IPS DF 4.7 (cell line): ENCODE data around the gene THSD7A.
"Not testable (repeated sequence)": the region's sequence is repeated elsewhere in the genome, so short reads cannot be mapped to it uniquely, and the experiment has no call there.

ENCODE experiments used
- DNase-seq: peaks from one replicate; pipeline ENCODE4 v3.0.0-alpha.2; 2013; ENCODE audit warnings: low spot score; ENCODE audit errors: extremely low read depth

The THSD7A gene

GRCh38 chr7:11584406-11585031 lies 247.5 kb downstream of the THSD7A start:
- no peak for DNase-seq

GRCh38 chr7:11579141-11579540 lies 252.9 kb downstream of the THSD7A start:
- no peak for DNase-seq

DNA sequence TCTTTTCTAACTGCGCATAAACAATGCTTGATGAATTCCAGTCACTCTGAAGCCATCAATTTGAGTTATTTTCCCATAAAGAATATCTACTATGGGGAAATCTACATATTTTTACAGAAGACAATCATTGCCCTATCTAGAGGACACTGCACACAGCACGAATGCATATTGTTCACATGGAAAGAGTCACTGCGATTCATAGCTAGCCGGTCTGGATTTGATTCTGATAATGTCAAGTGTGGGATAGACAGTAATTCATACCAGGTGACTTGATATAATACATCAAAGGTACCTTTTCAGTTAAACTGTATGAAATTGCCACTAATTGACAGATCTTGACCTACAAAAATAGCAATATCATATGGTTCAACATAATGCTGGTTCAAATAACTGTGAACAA lies 255.7 kb downstream of the THSD7A start:
- DNase-seq: no peak

DNA sequence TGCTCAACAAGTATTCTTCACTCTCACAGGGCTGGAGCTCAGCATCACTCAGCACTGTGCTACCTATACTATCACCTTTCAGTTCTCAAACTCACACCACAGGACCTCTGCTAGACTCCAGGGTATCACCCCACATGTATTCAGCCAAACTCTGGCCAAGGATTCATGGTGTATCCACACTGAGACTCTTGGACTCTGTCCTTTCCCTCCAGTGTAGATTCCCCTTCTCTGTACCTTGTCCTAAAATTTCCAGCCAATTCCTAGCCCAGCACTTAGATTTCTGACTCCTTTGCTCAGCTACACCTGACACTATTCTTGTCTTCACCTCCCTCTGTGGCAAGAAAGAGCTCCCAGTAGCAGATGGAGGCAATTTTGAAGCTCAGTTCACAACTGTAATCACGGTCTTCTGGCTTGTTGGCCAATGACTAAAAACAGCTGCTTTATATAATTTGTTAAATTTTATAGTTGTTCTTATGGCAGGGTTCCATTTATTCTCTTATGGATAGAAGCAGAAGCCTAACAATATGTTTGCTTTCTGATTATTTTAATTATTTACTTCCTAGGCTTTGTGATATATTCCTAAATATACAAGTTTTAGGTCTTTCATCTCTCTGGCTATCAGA lies 258.8 kb downstream of the THSD7A start:
- no peak for DNase-seq

DNA sequence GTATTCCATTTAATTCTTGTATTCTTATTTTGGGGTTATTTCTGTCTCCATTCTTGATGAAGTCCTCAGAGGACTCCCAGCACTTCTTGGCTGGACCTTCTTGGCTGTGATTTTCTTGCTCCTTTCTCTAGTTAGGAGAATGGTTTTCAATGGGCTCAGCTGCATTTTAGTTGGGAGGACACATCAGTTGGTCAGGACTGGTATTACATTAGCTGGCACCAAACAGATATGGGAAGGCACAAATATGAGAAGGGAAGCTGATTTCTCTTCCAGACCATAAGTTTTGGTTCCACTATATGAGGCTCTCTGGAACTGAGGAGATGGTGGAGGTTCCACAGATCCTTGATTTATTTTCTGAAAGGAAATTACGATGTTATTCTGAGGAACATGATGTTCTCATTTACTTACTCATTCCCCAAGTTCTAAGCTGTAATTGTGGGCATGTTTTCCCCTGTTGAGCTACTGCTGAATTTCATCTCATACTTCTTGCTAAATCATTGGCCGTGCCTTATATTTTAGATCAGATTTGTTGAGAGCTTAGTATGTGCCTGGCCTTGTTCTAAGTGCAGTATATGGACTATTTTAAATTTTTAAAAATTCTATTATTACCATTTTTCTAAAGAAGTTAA lies 261.0 kb downstream of the THSD7A start:
- DNase-seq: no peak

GRCh38 chr7:11570205-11570604 lies 261.8 kb downstream of the THSD7A start:
- no peak for DNase-seq

DNA sequence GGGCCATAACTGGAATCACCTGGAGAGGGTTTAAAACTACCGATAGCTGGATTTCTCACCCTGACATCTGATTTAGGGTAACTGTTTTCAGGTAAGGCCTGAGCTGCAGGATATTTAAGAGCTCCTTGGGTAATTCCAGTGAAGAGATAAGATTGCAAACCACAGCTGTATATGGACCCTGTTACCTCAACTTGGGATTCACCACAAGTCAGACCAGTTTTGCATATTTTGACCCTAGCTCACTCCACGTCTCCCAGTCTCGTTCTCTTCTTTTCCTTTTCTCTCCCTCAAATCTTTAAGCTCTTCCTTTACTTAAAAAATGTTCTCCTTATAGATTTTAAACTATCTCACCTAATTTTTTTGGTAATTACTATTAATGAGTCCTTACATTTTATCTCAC lies 264.4 kb downstream of the THSD7A start:
- DNase-seq: no peak

GRCh38 chr7:11557627-11558026 lies 274.4 kb downstream of the THSD7A start:
- peak; percentile 66 for DNase-seq

GRCh38 chr7:11552676-11553296 lies 279.2 kb downstream of the THSD7A start:
- DNase-seq: no peak

DNA sequence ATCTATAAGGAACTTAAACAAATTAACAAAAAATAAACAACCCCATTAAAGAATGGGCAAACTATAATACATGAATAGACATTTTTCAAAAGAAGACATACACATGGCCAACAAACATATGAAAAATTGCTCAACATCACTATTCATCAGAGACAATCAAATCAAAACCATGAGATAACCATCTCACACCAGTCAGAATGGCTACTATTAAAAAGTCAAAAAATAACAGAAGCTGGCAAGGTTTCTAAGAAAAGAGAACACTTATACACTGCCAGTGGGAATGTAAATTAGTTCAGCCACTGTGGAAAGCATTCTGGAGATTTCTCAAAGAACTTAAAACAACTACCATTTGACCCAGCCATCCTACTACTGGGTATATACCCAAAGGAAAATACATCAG lies 280.5 kb downstream of the THSD7A start:
- no peak for DNase-seq

- DNase-seq: no peak
These were observed 283.5 kb downstream of the THSD7A start for GRCh38 chr7:11548532-11548931.

DNA sequence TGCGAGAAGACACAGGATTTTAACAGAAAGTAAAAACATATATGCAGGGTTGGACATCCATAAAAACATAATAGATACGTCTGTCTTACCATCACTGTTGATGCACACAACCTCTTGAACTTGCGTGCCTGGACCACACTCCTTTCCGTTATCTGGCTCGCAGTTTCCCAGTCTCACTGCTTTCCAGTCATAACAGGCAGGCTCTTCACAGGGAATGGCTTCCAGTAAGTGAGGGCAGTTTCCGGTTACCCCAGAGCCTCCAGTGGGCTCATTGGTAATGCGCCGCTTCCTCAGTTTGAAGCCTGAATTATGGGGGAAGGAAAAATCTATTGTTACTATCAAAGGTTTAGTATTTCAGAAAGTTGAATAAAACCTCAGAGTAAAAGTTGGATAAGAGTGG lies 290.7 kb downstream of the THSD7A start:
- no peak for DNase-seq

DNA sequence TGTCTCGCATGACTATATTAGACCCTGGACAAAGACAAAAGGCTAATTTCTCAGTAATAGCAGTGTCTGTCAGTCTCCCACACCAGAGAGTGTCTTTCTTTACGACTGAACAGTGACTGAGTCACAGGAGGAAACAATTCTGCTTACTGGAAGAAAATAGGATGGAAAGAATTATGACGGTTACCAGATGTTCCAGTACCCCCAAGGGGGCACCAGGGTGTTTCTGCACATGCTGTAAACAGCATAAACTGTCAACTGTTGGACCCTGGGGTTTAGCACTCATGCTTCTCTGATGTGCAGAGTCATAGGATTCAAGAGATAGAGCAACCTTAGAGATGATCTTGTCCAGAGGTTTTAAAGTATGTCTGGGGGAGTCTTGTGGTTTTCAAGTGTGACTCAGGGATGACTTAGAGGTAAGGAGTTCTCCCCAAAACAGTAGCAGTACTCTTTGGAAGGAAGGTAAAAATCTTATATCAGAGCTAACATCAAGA lies 291.7 kb downstream of the THSD7A start:
- DNase-seq: no peak

DNA sequence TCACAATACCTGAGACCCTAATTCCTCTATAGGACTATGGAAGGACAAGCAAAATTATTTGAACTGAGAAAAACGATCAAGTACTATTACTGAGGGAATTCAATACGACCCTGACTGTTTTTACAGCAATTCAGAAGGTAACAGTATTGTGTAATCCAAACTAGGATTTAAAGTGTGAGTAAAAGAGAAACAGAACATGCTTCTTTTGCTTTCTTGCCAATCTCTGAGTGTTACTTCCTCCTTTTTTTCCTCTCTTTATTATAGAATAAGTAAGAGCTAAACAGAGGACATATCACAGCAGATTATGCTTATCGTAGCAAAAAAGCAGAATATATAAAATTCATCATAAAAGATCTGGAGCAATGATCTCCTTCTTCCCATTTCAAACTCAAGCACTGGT lies 292.1 kb downstream of the THSD7A start:
- no peak for DNase-seq

DNA sequence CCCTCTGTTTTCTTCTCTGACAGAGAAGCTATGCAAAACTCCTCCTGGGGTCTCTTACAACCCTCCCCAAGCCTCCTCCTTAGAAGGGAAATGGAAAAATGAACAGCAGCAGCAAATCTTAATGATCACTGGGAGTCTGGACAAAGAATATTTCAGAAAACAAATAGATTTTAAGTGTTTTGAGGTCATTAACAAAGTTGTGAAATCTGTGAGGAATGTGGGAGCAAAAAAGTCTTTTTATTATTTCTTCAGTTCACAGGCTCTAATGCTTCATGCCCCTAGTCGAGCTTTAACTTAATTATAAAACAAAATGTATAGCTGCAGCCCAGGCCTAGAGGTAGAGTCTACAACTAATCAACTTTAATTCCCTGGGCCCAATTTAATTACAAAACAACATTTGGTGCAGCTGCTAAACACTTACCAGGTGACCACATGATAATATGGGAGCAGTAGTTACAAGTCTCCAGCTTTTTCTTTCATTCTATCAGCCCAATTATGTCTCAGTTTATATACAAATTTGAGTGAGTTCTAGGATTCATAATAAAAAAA lies 293.2 kb downstream of the THSD7A start:
- DNase-seq: no peak

DNA sequence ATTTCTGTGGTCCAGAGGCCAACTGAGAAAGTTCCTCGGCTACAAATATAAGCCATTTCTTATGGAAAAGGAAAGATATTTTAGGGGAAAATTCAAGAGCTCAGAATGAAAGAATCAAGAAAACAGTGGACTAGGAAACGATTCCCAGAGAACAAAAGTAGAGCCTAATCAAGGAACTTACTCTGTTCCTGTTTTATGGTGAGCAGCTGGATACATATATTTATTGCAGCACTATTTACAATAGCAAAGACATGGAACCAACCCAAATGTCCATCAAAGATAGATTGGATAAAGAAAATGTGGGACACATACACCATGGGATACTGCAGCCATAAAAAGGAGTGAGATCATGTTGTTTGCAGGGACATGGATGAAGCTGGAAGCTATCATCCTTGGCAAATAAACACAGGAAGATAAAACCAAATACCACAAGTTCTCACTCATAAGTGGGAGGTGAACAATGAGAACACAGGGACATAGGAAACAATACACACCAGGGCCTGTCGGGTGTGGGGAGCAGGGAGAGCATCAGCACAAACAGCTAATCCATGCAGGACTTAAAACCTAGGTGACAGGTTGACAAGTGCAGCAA lies 298.7 kb downstream of the THSD7A start:
- no peak for DNase-seq

- no peak for DNase-seq
These were observed 302.6 kb downstream of the THSD7A start for GRCh38 chr7:11529382-11529781.

DNA sequence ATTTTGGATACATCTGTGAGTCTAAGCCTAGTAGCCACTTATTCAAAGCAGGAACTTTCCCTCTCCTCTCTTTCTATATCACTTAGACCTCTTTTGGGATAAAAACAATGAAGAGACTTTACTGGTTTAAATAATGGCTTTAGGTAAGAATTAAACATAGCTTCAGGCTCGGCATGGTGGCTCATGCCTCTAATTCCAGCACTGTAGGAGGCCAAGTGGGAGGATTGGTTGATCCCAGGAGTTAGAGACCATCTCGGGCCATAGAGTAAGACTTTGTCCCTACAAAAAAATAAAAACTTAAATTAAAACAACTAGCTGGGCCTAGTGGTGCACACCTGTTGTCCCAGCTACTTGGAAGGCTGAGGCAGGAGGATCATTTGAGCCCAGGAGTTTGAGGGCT lies 304.3 kb downstream of the THSD7A start:
- DNase-seq: no peak

DNA sequence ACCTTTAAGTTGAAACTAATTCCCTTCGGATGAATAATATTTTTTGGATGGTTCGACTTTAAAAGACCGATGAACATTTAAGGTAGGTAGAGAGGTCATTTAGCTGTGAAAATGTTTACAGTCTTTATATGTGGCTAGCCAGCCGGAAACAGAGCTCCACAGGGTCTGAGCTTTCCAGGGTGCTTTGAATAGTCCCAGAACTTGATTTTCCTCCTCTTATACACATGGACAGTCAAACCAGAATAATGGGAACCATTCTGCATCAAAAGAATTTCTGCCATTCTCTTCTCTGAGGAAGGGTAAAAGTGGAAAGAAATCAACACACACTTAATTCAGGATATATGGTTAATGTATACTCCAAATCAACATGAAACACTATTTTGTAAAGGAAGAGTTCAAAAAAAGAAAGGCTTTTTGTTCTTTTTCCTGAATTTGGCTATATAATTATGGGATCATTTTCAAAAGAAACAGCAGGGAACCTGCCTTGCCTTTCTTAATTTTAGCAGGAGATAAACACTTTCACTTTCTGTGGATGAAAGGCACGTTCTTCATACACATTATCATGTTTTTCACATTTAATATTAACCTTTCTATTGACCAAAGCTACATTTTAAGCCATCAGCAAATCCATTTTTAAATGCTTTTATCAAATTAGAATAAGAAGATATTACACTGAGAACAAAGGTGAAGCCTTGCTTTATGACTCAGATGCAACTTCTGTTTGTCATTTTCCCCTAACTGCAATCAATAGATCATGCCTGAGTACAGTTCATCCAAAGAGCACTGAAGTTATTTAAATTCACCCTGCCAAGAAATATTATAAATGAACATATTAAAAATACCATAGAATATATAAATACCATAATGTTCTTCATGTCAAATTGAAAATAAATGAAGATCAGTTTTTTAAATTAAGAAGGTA lies 307.3 kb downstream of the THSD7A start:
- no peak for DNase-seq

DNA sequence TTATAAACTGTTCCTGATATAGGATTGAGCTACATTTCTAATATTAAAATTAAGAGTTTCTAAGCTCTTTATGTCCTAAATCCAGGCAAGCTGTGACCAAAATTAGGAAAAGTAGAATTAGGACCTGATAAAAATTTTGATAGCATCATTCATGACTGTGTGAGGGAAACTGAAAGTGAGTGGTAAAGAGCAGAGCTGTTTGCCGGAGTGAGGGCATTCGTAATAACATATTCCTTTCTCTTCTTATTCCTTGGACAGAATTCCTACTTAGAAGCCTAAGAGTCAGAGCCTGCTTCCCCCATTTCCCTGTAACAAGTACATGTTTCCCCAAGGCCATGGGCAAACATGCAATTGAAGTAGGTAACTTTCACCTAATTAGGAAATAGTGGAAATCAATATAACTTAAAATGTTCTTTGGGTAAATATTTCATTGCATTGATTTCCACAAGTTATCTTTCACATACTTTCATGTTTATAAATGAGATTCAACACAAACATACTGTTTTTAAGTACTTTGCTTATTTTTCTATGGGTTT lies 310.0 kb downstream of the THSD7A start:
- DNase-seq: not testable (repeated sequence)
